Measurements from ENCODE around the gene CACNB2.
A peak's percentile ranks its signal among the peaks of the same experiment; 100 is the strongest.

Gene CACNB2

GRCh38 chr10:18325889-18326531, 185.8 kb downstream of the CACNB2 start:
- no peak for TF ChIP-seq JUND (IDR thresholded peaks at IDR 0.05; ENCODE audit: low read depth)
- in situ Hi-C loops (cut with HindIII; ENCODE audit: low pct_unique_long_range_greater_than_20kb, low sequenced_read_pairs), result no loop called here
- peak in 1 of 2 experiments; percentile 19 for DNase-seq (ENCODE audit: low read depth in 1 of 2, low spot score in 1 of 2)

- no peak for TF ChIP-seq JUND (IDR thresholded peaks at IDR 0.05; ENCODE audit: low read depth)
- no peak for DNase-seq (ENCODE audit: low read depth in 1 of 2, low spot score in 1 of 2)
- in situ Hi-C loops (cut with HindIII; ENCODE audit: low pct_unique_long_range_greater_than_20kb, low sequenced_read_pairs), result no loop called here
Observed at GRCh38 chr10:18328941-18329340, 188.7 kb downstream of the CACNB2 start.

DNA sequence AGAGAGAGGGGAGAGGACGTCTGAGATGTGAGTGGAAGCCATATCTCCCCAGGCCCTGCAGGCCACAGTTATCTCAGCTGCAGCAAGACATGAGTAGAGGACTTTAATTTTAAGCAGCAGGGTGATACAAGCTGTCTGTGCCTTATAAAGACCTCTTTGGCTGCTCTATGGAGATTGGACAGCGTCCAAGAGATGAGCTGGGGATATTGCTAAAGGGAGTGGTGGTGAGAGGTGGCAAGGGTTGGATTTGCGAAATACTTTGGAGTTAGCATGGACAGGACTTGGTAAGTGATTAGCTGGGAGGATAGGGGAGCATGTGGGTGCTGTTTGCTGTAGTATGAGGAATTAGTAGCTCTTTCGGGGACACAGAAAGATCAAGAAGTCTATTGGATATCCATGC, 191.8 kb downstream of the CACNB2 start:
- TF ChIP-seq JUND (IDR thresholded peaks at IDR 0.05; ENCODE audit: low read depth), result no peak
- no peak for DNase-seq (ENCODE audit: low read depth in 1 of 2, low spot score in 1 of 2)
- in situ Hi-C loops (cut with HindIII; ENCODE audit: low pct_unique_long_range_greater_than_20kb, low sequenced_read_pairs), result no loop called here

DNA sequence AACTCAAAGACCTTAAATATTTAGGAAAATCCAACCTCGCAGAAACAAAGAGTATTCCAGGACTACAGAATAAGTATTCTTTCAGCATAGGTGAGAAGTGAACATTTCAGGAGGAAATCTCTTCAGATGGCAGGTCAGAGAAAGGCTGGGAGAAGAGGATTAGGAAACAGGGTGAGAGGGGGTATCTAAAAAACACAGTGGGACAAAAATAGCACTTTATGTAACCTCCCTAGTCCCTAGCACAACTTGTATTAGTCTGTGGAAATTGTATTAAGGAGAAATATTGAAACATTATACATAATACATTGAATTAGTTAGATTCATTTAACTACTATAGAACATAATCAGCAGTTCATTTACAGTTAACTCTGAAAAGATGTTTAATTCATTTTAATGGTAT, 192.3 kb downstream of the CACNB2 start:
- in situ Hi-C loops (cut with HindIII; ENCODE audit: low pct_unique_long_range_greater_than_20kb, low sequenced_read_pairs), result no loop called here
- no peak for DNase-seq (ENCODE audit: low read depth in 1 of 2, low spot score in 1 of 2)

GRCh38 chr10:18333621-18334020, 193.4 kb downstream of the CACNB2 start:
- no peak for TF ChIP-seq JUND (IDR thresholded peaks at IDR 0.05; ENCODE audit: low read depth)
- no peak for DNase-seq (ENCODE audit: low read depth in 1 of 2, low spot score in 1 of 2)
- in situ Hi-C loops (cut with HindIII; ENCODE audit: low pct_unique_long_range_greater_than_20kb, low sequenced_read_pairs), result no loop called here

More for the DNA sequence above, 192.3 kb downstream of the CACNB2 start:
- no peak for TF ChIP-seq JUND (IDR thresholded peaks at IDR 0.05; ENCODE audit: low read depth)

DNA sequence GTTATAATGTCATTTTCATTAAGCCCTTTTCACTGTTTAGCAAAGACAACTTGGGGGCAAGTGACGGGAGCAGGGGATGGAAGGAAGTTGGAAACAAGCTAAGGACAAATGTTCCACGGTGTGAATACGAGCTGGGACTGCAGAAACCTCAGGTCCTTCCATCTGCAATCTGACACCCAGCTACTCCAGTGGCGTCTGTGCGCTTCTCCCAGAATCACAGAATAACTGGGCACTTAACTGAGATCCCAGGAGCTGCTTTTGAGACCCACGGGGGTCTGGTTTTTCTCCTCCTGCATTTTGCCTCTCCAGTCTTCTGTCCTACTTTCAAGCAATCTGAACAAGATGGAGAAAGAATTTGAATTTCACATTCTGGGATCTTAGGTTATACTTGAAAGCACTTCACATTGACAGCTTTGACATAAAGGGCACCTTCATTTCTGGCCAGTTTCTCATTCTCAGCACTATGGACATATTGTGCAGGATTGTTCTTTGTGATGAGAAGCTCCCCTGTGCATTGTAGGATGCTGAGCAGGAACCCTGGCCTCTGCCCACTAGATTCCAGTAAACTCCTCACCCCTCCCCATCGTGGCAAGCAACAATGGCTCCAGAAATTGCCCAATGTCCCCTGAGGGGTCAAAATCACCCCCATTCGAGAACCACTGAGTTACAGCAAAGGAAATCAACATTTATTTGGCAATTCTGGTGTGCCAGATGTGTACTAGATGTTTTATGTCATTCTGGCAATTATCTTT, 194.1 kb downstream of the CACNB2 start:
- TF ChIP-seq JUND (IDR thresholded peaks at IDR 0.05; ENCODE audit: low read depth), result no peak
- DNase-seq (ENCODE audit: low read depth in 1 of 2, low spot score in 1 of 2), result peak in 1 of 2 experiments; percentile 18
- in situ Hi-C loops (cut with HindIII; ENCODE audit: low pct_unique_long_range_greater_than_20kb, low sequenced_read_pairs), result no loop called here

- no peak for TF ChIP-seq JUND (IDR thresholded peaks at IDR 0.05; ENCODE audit: low read depth)
- in situ Hi-C loops (cut with HindIII; ENCODE audit: low pct_unique_long_range_greater_than_20kb, low sequenced_read_pairs), result no loop called here
- peak in 1 of 2 experiments; percentile 4 for DNase-seq (ENCODE audit: low read depth in 1 of 2, low spot score in 1 of 2)
Observed at GRCh38 chr10:18340496-18341051, 200.3 kb downstream of the CACNB2 start.

DNA sequence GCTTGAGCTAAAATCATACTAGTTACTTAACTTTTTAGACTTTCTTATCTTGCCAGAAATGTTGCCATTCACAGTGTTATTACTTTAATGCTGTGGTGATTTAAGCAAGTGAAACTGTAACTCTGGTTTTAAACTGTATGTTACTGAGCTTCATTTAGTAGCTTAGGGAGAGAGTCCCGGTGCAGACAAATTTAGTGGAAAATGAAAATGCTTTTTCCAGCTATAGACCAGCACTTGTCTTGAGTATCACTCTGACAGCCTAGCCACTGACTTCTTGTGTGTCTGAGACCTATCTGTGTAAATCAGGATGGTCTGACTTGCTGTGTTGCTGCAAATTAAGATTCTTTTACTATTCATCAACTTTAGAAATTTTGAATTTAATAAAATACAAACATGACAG, 200.8 kb downstream of the CACNB2 start:
- TF ChIP-seq JUND (IDR thresholded peaks at IDR 0.05; ENCODE audit: low read depth), result no peak
- in situ Hi-C loops (cut with HindIII; ENCODE audit: low pct_unique_long_range_greater_than_20kb, low sequenced_read_pairs), result no loop called here
- no peak for DNase-seq (ENCODE audit: low read depth in 1 of 2, low spot score in 1 of 2)

DNA sequence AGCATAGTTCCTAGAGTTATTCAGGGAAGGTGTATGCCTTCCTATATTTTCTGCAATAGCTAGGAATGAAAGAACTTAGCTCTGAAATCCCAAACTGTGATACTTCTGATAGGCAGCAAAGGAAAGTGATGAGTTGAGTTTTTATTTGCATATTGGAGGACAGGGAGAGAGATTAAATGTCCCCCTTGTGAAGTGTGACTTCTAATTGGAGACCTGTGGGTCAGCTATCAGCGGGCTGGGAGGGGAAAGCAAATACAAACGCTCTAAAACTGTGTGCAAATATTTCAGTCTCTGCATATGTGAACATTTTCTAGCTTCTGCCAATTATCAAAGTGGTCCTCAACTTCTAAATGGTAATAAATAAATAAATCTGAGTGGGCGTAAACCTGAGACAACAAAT, 203.3 kb downstream of the CACNB2 start:
- in situ Hi-C loops (cut with HindIII; ENCODE audit: low pct_unique_long_range_greater_than_20kb, low sequenced_read_pairs), result no loop called here
- no peak for TF ChIP-seq JUND (IDR thresholded peaks at IDR 0.05; ENCODE audit: low read depth)
- DNase-seq (ENCODE audit: low read depth in 1 of 2, low spot score in 1 of 2), result no peak

DNA sequence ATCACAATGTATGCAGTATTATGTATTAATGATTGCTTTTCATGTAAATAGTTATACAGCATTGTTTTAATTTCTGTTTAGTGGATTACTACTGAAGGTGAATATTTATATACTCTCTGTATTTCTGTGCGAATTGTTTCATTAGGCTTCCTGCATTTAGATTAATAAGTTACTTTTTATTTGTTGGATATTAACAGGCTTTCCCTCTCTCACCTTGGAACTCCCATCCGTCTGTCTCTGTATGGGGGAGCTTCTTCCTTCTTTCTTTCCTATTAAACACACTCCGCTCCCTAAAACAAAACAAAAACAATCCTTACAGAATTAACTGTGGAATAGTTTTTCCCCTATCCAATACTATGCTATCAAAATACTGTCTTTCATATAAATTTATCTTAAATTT, 205.1 kb downstream of the CACNB2 start:
- DNase-seq (ENCODE audit: low read depth in 1 of 2, low spot score in 1 of 2), result no peak
- no peak for TF ChIP-seq JUND (IDR thresholded peaks at IDR 0.05; ENCODE audit: low read depth)
- in situ Hi-C loops (cut with HindIII; ENCODE audit: low pct_unique_long_range_greater_than_20kb, low sequenced_read_pairs), result no loop called here

DNA sequence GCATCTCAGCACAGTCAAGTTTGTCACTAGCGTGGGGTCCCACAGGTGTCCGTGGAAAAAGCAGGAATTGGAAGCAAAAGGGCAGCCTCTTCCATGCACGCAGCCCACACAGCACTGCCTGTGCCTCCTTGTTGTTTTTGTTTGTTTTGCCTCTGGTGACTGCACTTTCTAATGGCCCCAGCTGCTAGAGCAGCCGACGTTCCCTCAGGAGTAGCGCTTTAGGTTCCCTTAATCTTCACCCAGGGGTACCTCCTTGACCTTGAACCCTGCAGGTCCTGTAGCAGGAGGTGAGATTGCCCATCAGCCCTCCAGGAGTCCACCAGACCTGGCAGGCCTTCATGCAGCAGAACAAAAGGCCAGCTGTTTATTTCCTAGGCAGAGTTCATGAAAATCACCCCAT, 210.1 kb downstream of the CACNB2 start:
- no peak for DNase-seq (ENCODE audit: low read depth in 1 of 2, low spot score in 1 of 2)
- TF ChIP-seq JUND (IDR thresholded peaks at IDR 0.05; ENCODE audit: low read depth), result no peak
- in situ Hi-C loops (cut with HindIII; ENCODE audit: low pct_unique_long_range_greater_than_20kb, low sequenced_read_pairs), result no loop called here

GRCh38 chr10:18351421-18351820, 211.2 kb downstream of the CACNB2 start:
- no peak for TF ChIP-seq JUND (IDR thresholded peaks at IDR 0.05; ENCODE audit: low read depth)
- in situ Hi-C loops (cut with HindIII; ENCODE audit: low pct_unique_long_range_greater_than_20kb, low sequenced_read_pairs), result no loop called here
- DNase-seq (ENCODE audit: low read depth in 1 of 2, low spot score in 1 of 2), result no peak

GRCh38 chr10:18352175-18352574, 212.0 kb downstream of the CACNB2 start:
- no peak for DNase-seq (ENCODE audit: low read depth in 1 of 2, low spot score in 1 of 2)
- no peak for TF ChIP-seq JUND (IDR thresholded peaks at IDR 0.05; ENCODE audit: low read depth)
- in situ Hi-C loops (cut with HindIII; ENCODE audit: low pct_unique_long_range_greater_than_20kb, low sequenced_read_pairs), result no loop called here

All from T47D (cell line).